ENCODE measurements around the gene PERM1.
"Not testable (repeated sequence)": the region's sequence is repeated elsewhere in the genome, so short reads cannot be mapped to it uniquely, and the experiment has no call there.

PERM1 gene

DNA sequence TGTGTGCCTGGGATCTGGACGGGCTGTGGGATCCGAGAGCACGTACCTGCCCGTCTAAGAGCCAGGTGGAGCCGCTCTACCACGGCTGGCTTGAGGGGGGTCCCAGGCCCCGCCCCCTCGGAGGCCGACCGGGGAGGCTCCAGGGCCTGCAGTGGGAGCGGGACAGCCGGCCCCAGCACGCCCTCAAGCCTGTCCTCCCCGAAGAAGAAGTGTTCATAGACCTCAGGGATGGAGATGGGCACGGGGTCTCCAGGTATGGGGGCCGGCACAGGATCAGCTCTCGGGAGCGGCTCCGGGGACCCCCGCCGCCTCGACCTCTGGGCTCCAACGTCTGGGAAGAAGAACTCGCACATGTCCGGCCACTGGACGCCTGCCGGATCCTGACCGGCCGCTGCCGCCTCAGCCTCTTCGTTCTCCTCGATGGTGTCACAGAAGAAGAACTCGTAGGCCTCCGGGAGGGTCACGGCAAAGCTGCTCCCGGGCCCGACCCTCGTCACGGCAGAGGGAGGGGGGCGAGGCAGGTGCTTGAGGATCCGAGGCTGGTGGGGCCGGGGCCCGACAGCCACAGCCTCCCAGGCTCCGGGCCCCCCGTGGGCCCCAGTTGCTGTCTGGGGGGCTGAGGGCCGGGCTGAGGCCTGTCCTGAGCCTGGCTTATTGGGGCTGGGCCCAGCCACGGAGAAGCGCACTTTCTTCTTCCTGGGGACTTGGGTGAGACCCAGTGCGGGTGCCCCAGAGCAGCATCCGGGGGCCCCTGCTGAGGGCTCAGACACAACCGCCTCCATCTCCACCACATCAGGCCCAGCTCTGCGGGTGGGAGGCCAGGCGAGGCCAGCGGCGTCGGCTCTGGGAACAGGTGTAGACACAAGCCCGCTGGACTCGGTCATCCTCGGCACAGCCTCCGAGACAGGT lies 2.8 kb downstream of the PERM1 start:
- FAIRE-seq (no peak), DNase-seq (ENCODE audit: low spot score) (no peak)

DNA sequence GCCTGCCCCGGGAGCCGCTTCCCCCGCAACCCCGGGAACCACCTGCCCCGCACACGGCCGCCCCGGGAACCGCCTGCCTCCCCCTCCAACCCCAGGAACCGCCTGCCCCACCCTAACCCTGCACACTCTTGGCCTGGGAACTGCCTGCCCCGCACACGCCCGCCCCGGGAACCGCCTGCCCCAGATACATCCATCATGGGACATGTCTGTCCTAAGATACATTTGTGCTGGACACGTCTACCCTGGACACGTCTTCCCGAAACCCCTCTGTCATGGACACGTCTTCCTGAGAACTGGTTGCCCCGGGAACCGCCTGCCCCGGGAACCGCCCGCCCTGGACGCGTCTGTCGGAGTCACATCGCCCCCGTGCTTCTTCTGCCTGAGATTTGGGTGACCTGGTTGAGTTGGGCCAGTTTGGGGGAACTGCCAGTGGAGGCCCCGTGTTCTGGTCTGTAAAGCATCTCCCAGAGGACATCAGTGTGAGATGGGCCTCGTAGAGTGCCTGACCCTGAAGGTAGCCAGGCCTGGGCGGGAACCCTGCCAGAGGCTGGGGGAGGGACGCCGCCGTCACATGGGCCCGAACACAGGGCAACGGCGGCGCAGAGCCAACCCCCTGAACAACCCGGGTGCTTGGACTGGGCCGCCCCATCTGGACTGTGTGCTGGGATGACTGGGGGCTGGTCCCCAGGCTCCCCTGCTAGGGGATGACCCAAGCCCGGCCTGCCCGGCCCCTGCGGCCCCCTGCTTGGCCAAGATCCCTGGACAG lies 3.6 kb downstream of the PERM1 start:
- DNase-seq (ENCODE audit: low spot score) (no peak), FAIRE-seq (no peak)

DNA sequence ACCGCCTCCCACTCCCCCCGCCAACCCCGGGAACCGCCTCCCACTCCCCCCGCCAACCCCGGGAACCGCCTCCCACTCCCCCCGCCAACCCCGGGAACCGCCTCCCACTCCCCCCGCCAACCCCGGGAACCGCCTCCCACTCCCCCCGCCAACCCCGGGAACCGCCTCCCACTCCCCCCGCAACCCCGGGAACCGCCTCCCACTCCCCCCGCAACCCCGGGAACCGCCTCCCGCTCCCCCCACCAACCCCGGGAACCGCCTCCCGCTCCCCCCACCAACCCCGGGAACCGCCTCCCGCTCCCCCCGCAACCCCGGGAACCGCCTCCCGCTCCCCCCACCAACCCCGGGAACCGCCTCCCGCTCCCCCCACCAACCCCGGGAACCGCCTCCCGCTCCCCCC lies 5.1 kb downstream of the PERM1 start:
- FAIRE-seq; DNase-seq (ENCODE audit: low spot score): not testable (repeated sequence)

DNA sequence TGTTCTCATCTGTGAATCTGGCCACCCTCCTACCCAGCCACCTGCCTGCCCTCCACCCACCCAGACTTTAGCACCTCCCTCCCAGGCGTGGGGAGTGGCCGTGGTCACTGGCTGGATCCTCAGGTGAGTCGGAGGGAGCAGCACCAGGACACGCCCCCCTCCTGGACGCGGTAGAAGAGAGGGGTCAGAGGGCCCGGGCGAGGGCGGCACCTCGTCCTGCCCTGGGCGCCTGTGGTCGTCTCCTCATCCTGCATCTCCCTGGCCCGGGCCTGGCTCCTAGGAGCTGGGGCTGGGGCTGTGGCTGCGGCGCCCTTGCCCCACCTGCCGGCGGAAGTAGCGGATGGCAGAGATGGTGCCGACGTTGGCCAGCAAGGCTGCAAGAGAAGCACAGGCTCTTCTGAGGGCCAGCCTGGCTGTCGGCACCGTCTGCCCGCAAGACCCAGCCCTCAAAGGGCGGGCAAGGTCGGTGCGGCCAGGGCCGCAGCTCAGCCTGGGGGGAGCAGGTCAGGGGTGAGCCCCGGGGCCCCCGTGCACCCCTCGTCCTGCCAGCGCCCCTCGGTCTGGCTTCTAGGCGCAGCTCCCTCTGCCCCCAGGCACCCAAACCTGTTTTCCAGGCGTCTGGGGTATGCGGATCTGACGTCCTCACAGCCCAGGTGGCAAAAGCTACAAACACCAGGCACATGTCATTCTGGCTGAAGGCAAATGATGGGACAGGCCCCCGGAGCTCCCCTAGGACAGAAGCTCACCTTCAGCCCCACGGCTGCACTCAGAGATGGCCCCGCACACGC lies 5.8 kb downstream of the PERM1 start:
- DNase-seq (ENCODE audit: low spot score), result peak; percentile 66
- no peak for FAIRE-seq

DNA sequence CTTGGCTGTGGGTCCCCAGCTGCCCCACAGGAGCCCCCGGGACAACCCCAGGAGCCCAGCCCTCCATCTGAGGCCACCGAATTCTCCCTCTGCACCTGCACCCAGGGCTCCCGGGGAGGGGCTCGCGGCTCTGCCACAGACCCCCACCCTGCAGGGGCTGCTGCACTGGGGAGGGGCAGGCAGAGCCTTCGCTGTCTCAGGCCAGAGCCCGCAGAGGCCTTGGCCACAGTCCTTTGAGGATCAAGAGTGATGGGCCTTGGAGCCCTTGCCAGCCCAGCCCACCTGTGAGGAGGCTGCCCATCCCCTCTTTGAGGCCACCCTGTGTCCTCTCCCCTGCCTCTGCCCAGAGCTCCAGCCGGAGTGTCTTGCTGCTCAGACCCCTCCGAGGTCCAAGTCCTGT lies 6.5 kb downstream of the PERM1 start:
- FAIRE-seq (no peak), DNase-seq (ENCODE audit: low spot score) (no peak)

DNA sequence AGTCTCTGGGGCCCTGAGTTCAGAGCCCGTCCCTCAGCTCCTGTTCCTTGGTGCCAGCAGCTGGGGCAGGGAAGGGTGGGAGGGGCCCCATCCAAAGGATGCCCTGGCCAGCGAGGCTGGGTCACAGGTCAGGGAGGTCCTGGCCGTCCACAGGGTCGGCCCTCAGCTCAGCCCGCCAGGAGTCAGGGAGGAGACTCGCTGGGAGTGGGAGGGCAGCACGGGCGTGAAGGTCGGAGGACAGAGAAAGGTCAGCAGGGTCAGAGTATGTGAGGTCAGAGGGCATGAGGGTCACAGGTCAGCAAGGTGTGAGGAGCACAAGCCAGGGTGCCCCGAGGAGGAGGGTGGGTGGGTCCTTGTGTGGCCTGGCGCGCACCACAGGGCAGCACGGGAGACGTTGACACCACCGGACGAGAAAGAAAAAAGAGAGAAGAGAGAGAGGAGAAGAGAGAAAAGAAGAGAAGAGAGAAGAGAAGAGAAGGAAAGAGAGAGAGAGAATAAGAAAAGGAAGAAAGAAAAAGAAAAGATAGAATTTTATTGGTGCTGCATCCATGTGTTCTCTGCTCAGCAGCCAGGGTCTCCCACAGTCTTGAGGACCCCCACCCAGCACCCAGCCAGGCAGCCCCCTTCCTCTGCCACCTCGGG lies 7.1 kb downstream of the PERM1 start:
- FAIRE-seq, result no peak
- DNase-seq (ENCODE audit: low spot score), result no peak

DNA sequence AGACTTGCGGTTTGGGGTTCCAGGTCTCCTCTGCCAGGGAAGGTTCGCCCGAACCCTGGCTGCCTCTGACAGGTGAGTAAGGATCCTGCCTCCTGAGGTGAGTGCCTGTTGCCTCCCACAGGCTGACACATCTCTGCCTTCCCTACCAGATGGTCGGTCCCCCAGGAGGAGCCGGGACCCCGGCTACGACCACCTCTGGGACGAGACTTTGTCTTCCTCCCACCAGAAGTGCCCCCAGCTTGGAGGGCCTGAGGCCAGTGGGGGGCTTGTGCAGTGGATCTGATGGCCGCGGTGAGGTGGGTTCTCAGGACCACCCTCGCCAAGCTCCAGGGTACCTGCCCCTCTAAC lies 7.6 kb downstream of the PERM1 start:
- FAIRE-seq (no peak), DNase-seq (ENCODE audit: low spot score) (no peak)

DNA sequence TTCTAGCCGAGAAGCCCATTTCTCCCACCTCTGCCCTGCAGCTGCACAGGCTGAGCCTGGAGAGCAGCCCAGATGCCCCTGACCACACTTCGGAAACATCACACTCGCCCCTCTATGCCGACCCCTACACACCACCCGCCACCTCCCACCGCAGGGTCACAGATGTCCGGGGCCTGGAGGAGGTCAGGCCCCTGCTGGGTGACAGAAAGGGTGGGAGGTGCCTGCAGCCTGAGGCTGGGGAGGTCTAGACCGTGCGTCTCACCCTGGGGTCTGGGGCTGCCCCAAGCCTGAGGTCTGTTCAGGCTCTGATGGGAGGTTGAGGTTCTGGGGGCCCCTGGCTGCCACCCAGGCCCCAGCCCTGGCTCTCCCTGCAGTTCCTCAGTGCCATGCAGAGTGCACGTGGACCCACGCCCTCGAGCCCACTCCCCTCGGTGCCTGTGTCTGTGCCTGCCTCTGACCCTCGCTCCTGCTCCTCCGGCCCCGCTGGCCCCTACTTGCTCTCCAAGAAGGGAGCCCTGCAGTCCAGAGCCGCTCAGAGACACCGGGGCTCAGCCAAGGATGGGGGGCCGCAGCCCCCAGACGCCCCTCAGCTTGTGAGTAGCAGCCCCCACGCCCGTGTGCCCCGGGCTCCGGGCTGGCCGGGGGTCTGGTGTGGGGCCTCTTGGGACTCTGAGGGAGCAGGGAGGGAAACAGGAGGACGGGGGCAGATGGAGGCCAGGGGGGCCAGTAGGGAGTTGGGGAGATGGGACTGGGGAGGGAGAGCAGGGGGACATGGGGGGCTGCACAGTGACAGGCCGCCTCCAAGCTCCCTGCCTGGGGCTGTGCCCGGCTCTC lies 8.2 kb downstream of the PERM1 start:
- DNase-seq (ENCODE audit: low spot score) (no peak), FAIRE-seq (no peak)

DNA sequence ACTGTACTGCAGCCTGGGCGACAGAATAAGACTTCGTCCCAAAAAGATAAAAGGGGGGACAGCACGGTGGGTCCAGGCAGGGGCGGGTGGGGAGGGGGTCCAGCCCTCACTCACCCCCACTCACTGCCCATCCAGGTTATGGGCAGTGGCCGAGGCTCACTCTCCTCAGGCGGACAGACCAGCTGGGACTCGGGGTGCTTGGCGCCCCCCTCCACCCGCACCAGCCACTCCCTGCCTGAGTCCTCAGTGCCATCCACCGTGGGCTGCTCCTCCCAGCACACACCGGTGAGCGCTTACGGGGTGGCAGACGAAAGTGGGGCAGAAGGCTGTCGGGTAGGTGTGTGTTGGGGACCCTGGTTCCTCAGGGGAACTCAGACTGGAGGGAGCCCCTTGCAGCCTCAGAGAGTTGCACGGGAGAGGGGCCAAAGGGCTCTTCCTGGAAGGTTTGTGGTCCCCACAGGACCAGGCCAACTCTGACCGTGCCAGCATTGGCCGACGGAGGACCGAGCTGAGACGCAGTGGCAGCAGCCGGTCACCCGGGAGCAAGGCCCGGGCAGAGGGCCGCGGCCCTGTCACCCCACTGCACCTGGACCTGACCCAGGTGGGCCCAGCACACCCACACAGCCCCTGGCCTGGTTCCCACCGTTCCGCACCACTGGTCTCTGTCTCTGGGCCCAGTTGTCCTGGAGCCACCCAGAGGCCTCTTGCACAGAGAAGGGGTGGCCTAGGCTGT lies 9.0 kb downstream of the PERM1 start:
- no peak for DNase-seq (ENCODE audit: low spot score)
- FAIRE-seq, result no peak

DNA sequence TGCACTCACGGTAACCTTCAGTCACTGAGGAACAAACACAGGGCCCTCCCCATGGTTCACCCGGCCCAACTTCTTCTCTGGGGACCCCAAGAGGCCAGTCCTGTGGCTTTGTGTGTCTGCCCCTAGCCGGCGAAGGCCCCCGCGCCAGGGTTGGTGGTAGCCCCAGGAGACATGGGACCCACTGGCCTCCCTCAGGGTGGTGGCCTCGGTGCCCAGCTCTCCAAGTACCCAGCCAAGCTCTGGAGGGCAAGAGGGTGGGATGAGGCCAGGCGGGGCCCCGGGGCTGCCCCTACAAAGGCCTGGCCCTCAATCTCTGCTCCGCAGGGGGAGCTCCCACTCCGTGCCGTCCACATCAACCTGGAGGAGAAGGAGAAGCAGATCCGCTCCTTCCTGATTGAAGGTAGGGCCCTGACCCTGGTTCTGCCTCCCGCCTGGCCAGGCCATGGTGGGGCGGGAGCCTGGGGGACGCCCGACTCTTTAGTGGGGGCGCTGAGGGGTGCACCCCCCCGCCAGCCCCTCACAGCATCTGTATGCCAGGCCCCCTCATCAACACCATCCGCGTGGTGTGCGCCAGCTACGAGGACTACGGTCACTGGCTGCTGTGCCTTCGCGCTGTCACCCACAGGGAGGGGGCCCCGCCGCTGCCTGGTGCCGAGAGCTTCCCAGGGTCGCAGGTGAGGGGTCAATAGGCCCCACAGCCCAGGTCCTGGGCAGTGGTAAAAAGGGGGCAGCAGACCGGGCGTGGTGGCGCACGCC lies 10.0 kb downstream of the PERM1 start:
- DNase-seq (ENCODE audit: low spot score), result no peak
- FAIRE-seq, result no peak

DNA sequence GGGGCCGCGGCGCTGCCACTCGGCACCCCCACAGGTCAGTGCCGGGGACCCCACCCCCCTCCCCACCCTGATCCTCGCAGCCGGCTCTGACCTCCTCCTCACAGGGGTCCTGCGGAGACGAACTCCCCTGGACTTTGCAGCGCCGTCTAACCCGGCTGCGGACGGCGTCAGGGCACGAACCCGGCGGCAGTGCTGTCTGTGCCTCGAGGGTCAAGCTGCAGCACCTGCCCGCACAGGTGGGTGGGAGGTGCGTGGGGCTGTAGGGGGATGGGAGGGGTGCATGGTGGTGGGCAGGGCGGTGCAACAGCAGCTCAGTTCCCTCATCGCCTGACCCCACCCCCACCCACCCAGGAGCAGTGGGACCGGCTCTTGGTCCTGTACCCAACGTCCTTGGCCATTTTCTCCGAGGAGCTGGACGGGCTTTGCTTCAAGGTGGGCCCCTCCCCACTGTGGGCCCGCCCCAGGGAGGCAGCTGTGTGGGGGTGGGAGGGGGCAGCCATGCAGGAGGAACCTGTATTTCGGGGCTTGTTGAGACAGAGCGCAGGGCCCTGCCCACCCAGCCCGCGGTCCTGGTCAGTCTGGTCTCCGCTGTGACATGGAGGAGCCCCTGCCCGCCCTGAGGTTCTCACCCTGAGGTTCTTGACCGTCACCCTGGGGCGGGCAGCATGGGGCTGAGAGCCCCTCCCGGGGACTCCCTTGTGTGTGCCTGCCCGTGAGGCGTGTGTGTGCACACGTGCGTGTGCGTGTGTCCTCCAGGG lies 10.7 kb downstream of the PERM1 start:
- no peak for DNase-seq (ENCODE audit: low spot score)
- no peak for FAIRE-seq

DNA sequence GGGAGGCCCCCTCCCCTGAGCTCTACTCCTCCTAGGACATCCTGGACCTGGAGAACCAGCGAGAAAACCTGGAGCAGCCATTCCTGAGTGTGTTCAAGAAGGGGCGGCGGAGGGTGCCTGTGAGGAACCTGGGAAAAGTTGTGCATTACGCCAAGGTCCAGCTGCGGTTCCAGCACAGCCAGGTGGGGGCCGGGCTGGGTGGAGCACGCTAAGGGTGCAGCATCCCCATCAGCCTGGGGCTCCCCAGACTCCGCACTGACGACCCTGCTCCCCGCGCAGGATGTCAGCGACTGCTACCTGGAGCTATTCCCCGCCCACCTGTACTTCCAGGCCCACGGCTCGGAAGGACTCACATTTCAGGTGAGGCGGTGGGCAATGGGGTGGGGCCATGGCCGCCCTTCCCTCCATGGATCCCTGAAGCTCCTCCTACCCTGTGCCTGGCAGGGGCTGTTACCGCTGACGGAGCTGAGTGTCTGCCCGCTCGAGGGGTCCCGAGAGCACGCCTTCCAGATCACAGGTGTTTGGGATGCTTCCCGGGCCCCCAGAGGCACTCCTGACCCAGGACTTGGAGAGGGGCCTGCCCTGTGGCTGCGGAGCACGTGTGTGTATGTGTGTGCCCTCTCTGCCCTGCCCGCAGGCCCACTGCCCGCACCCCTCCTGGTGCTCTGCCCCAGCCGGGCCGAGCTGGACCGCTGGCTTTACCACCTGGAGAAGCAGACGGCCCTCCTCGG lies 11.5 kb downstream of the PERM1 start:
- DNase-seq (ENCODE audit: low spot score), result no peak
- FAIRE-seq, result no peak

DNA sequence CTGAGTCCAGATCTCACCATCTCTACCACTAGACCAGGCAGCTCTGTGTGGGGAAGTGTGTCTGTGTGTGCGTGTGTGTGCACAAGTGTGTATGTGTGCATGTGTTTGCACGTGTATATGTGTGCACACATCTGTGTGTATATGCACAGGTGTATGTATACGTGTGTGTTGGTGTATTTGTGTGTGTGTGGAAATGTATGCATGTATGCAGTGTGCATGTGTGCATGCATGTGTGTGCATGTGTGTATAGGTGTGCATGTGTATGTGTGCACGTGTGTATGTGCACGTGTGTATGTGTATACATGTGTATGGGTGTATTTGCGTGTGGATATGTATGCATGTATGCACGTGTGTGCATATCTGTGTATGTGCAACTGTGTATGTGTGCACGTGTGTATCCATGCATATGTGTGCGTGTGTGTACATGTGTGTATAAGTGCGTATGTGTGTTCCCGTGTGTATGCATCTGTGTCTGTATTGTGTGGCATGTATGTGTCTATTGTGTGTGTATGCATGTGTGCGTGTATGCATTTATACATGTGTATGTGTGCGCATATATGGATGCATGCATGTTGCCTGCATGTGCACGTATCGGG lies 12.5 kb downstream of the PERM1 start:
- DNase-seq (ENCODE audit: low spot score) (no peak), FAIRE-seq (no peak)

DNA sequence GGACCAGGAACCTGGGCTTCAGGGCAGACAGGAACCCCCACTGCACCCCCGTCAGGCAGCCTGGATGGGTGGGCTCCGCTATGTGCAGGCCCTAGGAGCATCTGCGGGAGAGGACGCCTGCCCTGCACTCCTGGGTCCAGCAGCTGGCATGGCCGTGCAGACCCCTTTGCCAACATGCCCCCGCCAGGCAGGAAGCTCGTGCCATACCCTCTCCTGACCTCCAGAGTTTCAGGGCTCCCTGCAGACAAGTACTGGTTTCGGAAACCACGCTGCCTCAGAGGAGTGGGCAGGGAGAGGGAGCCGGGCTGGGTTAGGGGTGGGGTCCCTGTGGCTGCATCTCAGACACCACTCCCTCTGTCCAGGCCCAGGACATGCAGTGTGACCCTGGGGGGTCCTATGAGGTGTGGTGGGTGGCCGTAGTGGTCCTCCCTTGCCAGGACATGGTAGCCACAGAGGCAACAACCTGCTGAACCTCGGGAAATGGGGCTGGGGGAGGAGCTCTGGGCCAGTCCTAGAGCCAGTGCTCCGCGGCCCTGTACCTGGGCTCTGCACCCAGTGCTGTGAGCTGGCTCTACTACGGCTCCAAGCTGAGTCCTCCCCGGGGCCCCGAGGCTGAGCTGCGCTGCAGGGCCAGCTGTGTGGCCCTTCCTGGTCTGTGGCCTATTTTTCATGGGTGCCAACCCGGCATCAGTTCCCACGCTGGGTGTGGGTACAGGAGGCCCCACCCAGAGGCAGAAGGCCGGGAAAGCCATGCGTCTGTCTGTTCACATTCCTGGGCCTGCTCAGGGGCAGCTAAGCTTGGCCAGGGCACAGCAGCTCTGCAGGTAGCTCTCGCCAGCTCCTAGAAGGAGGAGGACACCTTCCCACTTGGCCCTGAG lies 14.2 kb downstream of the PERM1 start:
- no peak for DNase-seq (ENCODE audit: low spot score)
- no peak for FAIRE-seq

DNA sequence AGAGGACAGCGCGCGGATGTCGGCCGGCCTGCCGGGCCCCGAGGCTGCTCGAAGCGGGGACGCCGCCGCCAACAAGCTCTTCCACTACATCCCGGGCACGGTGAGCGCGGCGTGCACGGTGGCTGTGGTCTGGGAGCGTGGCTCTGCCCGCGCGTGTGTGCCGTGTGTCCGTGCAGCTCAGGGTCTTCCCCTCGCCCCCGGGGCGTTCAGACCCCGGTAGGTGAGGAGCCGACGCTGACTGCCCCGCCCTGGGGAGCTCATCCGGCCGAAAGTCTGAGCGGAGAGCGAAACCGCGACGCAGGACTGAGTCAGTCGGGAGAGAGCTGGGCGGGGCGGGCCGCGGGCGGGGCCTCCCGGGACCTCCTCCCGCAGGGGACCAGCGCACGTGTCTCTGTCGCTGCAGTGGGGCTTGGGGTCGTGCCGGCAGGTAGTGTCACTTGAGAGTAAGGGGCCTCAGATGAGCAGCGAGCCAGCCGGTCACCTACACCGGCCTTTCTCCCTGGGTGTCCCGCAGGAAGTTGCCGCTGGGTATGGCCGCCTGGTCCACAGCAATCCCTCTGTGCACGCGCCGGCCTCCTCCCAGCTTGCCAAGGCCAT lies 15.1 kb downstream of the PERM1 start:
- FAIRE-seq (no peak), DNase-seq (ENCODE audit: low spot score) (peak; percentile 67)

DNA sequence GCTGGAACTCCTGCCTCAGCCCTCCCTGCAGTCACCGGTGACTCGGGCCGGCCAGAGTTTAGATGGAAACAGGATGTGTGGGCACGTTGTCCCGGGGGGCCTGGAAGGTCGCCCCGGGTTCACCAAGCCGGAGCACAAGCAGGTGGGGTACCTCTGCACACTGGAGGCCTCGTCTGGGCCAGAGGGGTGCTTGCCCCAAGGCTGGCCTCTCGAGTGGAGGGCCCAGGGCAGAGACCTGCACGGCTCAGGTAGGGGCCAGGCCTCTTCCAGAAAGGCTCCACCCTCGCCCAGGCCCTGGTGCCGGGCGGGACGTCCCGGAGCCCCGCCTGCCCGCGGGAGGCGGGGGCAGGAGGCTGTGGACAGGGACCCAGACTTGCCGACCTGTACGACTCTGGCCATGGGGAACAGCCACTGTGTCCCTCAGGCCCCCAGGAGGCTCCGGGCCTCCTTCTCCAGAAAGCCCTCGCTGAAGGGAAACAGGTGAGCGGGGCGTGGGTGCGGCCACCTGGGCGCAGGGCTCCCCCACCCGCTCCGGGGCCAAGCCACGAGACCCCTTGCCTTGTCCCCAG lies 15.7 kb downstream of the PERM1 start, which contains the start of gene PLEKHN1:
TSS of gene PLEKHN1 (plus strand) at position 348 of the 569 bp plus-strand sequence. CDS start at position 398, 50 bp downstream.
- DNase-seq (ENCODE audit: low spot score) (peak; percentile 73), FAIRE-seq (no peak)
